T-helper 1 cell treated with Interleukin-12 subunit alpha and Interleukin-12 subunit beta and Interleukin-4 antibody, amounts not matched to agents 30 μg/mL and 1 μg/mL, for 36 hours (primary cell): ENCODE results near the gene MAPK8IP2.
"Not testable (repeated sequence)": the region's sequence is repeated elsewhere in the genome, so short reads cannot be mapped to it uniquely, and the experiment has no call there.

Experiments
- H3K27ac Mint-ChIP-seq: one replicate; pipeline ENCODE4 v1.8.0; 2021; ENCODE audit warnings: mild to moderate bottlenecking, mixed read lengths
- H3K27me3 Mint-ChIP-seq: one replicate; pipeline ENCODE4 v1.8.0; 2021; ENCODE audit warnings: low read depth, mixed read lengths
- H3K36me3 Mint-ChIP-seq: one replicate; pipeline ENCODE4 v1.8.0; 2021; ENCODE audit warnings: low read depth, mixed read lengths
- H3K4me1 Mint-ChIP-seq: one replicate; pipeline ENCODE4 v1.8.0; 2021; ENCODE audit warnings: low read depth, mixed read lengths
- H3K4me3 Mint-ChIP-seq: one replicate; pipeline ENCODE4 v1.8.0; 2021; ENCODE audit warnings: mild to moderate bottlenecking, moderate library complexity, mixed read lengths
- H3K9me3 Mint-ChIP-seq: one replicate; pipeline ENCODE4 v1.8.0; 2021; ENCODE audit warnings: mixed read lengths

The MAPK8IP2 gene

GRCh38 chr22:50641696-50642607, 41.4 kb downstream of the MAPK8IP2 start:
- Mint-ChIP-seq H3K9me3 (peaks cover 4% of the 10 kb centered on the region), H3K27ac (no peak overlapping the region), H3K4me3 (no peak overlapping the region), H3K36me3 (no peaks in the 10 kb centered on the region), H3K27me3 (peaks cover 16% of the 10 kb centered on the region), H3K4me1 (no peaks in the 10 kb centered on the region)

GRCh38 chr22:50643021-50643820, 42.6 kb downstream of the MAPK8IP2 start:
- H3K4me3 Mint-ChIP-seq, H3K4me1 Mint-ChIP-seq, H3K9me3 Mint-ChIP-seq: not testable (repeated sequence)

GRCh38 chr22:50643821-50644101, 43.2 kb downstream of the MAPK8IP2 start:
- H3K9me3 Mint-ChIP-seq, H3K4me1 Mint-ChIP-seq, H3K4me3 Mint-ChIP-seq: not testable (repeated sequence)

More at GRCh38 chr22:50643021-50643820, 42.6 kb downstream of the MAPK8IP2 start:
- not testable (repeated sequence) for H3K27ac Mint-ChIP-seq, H3K36me3 Mint-ChIP-seq
- H3K27me3 Mint-ChIP-seq: peaks cover 16% of the 10 kb centered on the region

GRCh38 chr22:50653256-50653655, 52.7 kb downstream of the MAPK8IP2 start:
- no peaks in the 10 kb centered on the region for H3K27me3 Mint-ChIP-seq
- H3K36me3 Mint-ChIP-seq: no peaks in the 10 kb centered on the region
- H3K4me1 Mint-ChIP-seq: no peaks in the 10 kb centered on the region
- no peak overlapping the region for H3K27ac Mint-ChIP-seq
- H3K4me3 Mint-ChIP-seq: no peak overlapping the region
- peaks cover 6% of the 10 kb centered on the region for H3K9me3 Mint-ChIP-seq

More at GRCh38 chr22:50643821-50644101, 43.2 kb downstream of the MAPK8IP2 start:
- not testable (repeated sequence) for H3K27ac Mint-ChIP-seq, H3K36me3 Mint-ChIP-seq
- H3K27me3 Mint-ChIP-seq: peaks cover 16% of the 10 kb centered on the region

GRCh38 chr22:50654664-50655063, 54.1 kb downstream of the MAPK8IP2 start:
- not testable (repeated sequence) for H3K27ac Mint-ChIP-seq, H3K4me1 Mint-ChIP-seq, H3K4me3 Mint-ChIP-seq, H3K36me3 Mint-ChIP-seq, H3K9me3 Mint-ChIP-seq, H3K27me3 Mint-ChIP-seq

- Mint-ChIP-seq H3K9me3 (no peaks in the 10 kb centered on the region), H3K4me1 (no peaks in the 10 kb centered on the region), H3K36me3 (no peaks in the 10 kb centered on the region), H3K4me3 (no peak overlapping the region), H3K27me3 (peaks cover 4% of the 10 kb centered on the region), H3K27ac (no peak overlapping the region)
Observed at GRCh38 chr22:50656122-50657070, 55.8 kb downstream of the MAPK8IP2 start.

- Mint-ChIP-seq H3K9me3 (no peaks in the 10 kb centered on the region), H3K36me3 (no peaks in the 10 kb centered on the region), H3K4me3 (no peak overlapping the region), H3K27ac (no peak overlapping the region), H3K4me1 (no peaks in the 10 kb centered on the region), H3K27me3 (peaks cover 5% of the 10 kb centered on the region)
Observed at GRCh38 chr22:50657925-50658324, 57.3 kb downstream of the MAPK8IP2 start.

- H3K36me3 Mint-ChIP-seq, H3K27ac Mint-ChIP-seq, H3K9me3 Mint-ChIP-seq, H3K4me1 Mint-ChIP-seq, H3K4me3 Mint-ChIP-seq, H3K27me3 Mint-ChIP-seq: not testable (repeated sequence)
Observed at GRCh38 chr22:50659711-50660110, 59.1 kb downstream of the MAPK8IP2 start.

GRCh38 chr22:50660306-50660705, 59.7 kb downstream of the MAPK8IP2 start:
- Mint-ChIP-seq H3K27me3 (peaks cover 8% of the 10 kb centered on the region), H3K36me3 (no peaks in the 10 kb centered on the region), H3K4me1 (no peaks in the 10 kb centered on the region), H3K27ac (no peak overlapping the region), H3K9me3 (no peaks in the 10 kb centered on the region), H3K4me3 (no peak overlapping the region)
